ENCODE results near the gene ACTG2.
"Not testable (repeated sequence)": the region's sequence is repeated elsewhere in the genome, so short reads cannot be mapped to it uniquely, and the experiment has no call there.

The ACTG2 gene

GRCh38 chr2:73868204-73868978 is 24.4 kb upstream of the ACTG2 start:
- no peak overlapping the region for H3K27ac ChIP-seq (ENCODE audit: insufficient read depth, low read length, poor library complexity, severe bottlenecking)
- H3K4me3 ChIP-seq (ENCODE audit: insufficient read depth, low read depth, low read length, poor library complexity, severe bottlenecking): no peak overlapping the region
- no peaks in the 10 kb centered on the region for H3K4me1 ChIP-seq (ENCODE audit: control insufficient read depth, insufficient read depth, low read length, poor library complexity, severe bottlenecking)
- peaks cover 13% of the 10 kb centered on the region for H3K36me3 ChIP-seq (ENCODE audit: control insufficient read depth, insufficient read depth, low read length)
- no peaks in the 10 kb centered on the region for H3K27me3 ChIP-seq (replicated peaks; ENCODE audit: control insufficient read depth, insufficient read depth, low read length, poor library complexity, severe bottlenecking)
- DNase-seq: no peak
- no peaks in the 10 kb centered on the region for H3K9me3 ChIP-seq (ENCODE audit: control insufficient read depth, low read length)

GRCh38 chr2:73870084-73870483 is 22.7 kb upstream of the ACTG2 start:
- H3K36me3 ChIP-seq (ENCODE audit: control insufficient read depth, insufficient read depth, low read length): no peaks in the 10 kb centered on the region
- no peak overlapping the region for H3K27ac ChIP-seq (ENCODE audit: insufficient read depth, low read length, poor library complexity, severe bottlenecking)
- no peaks in the 10 kb centered on the region for H3K27me3 ChIP-seq (replicated peaks; ENCODE audit: control insufficient read depth, insufficient read depth, low read length, poor library complexity, severe bottlenecking)
- no peak for DNase-seq
- H3K9me3 ChIP-seq (ENCODE audit: control insufficient read depth, low read length): no peaks in the 10 kb centered on the region
- H3K4me3 ChIP-seq (ENCODE audit: insufficient read depth, low read depth, low read length, poor library complexity, severe bottlenecking): no peak overlapping the region
- H3K4me1 ChIP-seq (ENCODE audit: control insufficient read depth, insufficient read depth, low read length, poor library complexity, severe bottlenecking): no peaks in the 10 kb centered on the region

- H3K27ac ChIP-seq (ENCODE audit: insufficient read depth, low read length, poor library complexity, severe bottlenecking): no peak overlapping the region
- no peaks in the 10 kb centered on the region for H3K36me3 ChIP-seq (ENCODE audit: control insufficient read depth, insufficient read depth, low read length)
- DNase-seq: no peak
- H3K4me3 ChIP-seq (ENCODE audit: insufficient read depth, low read depth, low read length, poor library complexity, severe bottlenecking): no peak overlapping the region
- no peaks in the 10 kb centered on the region for H3K27me3 ChIP-seq (replicated peaks; ENCODE audit: control insufficient read depth, insufficient read depth, low read length, poor library complexity, severe bottlenecking)
- no peaks in the 10 kb centered on the region for H3K4me1 ChIP-seq (ENCODE audit: control insufficient read depth, insufficient read depth, low read length, poor library complexity, severe bottlenecking)
- no peaks in the 10 kb centered on the region for H3K9me3 ChIP-seq (ENCODE audit: control insufficient read depth, low read length)
Measured at GRCh38 chr2:73877071-73877802, 15.6 kb upstream of the ACTG2 start.

GRCh38 chr2:73877984-73878383 is 14.8 kb upstream of the ACTG2 start:
- H3K36me3 ChIP-seq (ENCODE audit: control insufficient read depth, insufficient read depth, low read length); H3K27me3 ChIP-seq (replicated peaks; ENCODE audit: control insufficient read depth, insufficient read depth, low read length, poor library complexity, severe bottlenecking); H3K9me3 ChIP-seq (ENCODE audit: control insufficient read depth, low read length); H3K4me1 ChIP-seq (ENCODE audit: control insufficient read depth, insufficient read depth, low read length, poor library complexity, severe bottlenecking); H3K27ac ChIP-seq (ENCODE audit: insufficient read depth, low read length, poor library complexity, severe bottlenecking); H3K4me3 ChIP-seq (ENCODE audit: insufficient read depth, low read depth, low read length, poor library complexity, severe bottlenecking); DNase-seq: not testable (repeated sequence)

- DNase-seq: no peak
- no peaks in the 10 kb centered on the region for H3K36me3 ChIP-seq (ENCODE audit: control insufficient read depth, insufficient read depth, low read length)
- H3K27me3 ChIP-seq (replicated peaks; ENCODE audit: control insufficient read depth, insufficient read depth, low read length, poor library complexity, severe bottlenecking): no peaks in the 10 kb centered on the region
- H3K4me3 ChIP-seq (ENCODE audit: insufficient read depth, low read depth, low read length, poor library complexity, severe bottlenecking): no peak overlapping the region
- no peaks in the 10 kb centered on the region for H3K4me1 ChIP-seq (ENCODE audit: control insufficient read depth, insufficient read depth, low read length, poor library complexity, severe bottlenecking)
- no peak overlapping the region for H3K27ac ChIP-seq (ENCODE audit: insufficient read depth, low read length, poor library complexity, severe bottlenecking)
- H3K9me3 ChIP-seq (ENCODE audit: control insufficient read depth, low read length): no peaks in the 10 kb centered on the region
Measured at GRCh38 chr2:73885406-73885805, 7.4 kb upstream of the ACTG2 start.

GRCh38 chr2:73886357-73886756 is 6.5 kb upstream of the ACTG2 start:
- Histone ChIP-seq H3K4me1 (ENCODE audit: control insufficient read depth, insufficient read depth, low read length, poor library complexity, severe bottlenecking) (no peaks in the 10 kb centered on the region), H3K9me3 (ENCODE audit: control insufficient read depth, low read length) (no peaks in the 10 kb centered on the region), H3K4me3 (ENCODE audit: insufficient read depth, low read depth, low read length, poor library complexity, severe bottlenecking) (no peak overlapping the region), H3K36me3 (ENCODE audit: control insufficient read depth, insufficient read depth, low read length) (no peaks in the 10 kb centered on the region), H3K27ac (ENCODE audit: insufficient read depth, low read length, poor library complexity, severe bottlenecking) (no peak overlapping the region), H3K27me3 (replicated peaks; ENCODE audit: control insufficient read depth, insufficient read depth, low read length, poor library complexity, severe bottlenecking) (no peaks in the 10 kb centered on the region)
- no peak for DNase-seq

- not testable (repeated sequence) for H3K4me1 ChIP-seq (ENCODE audit: control insufficient read depth, insufficient read depth, low read length, poor library complexity, severe bottlenecking); H3K27me3 ChIP-seq (replicated peaks; ENCODE audit: control insufficient read depth, insufficient read depth, low read length, poor library complexity, severe bottlenecking); H3K4me3 ChIP-seq (ENCODE audit: insufficient read depth, low read depth, low read length, poor library complexity, severe bottlenecking); H3K9me3 ChIP-seq (ENCODE audit: control insufficient read depth, low read length); DNase-seq; H3K36me3 ChIP-seq (ENCODE audit: control insufficient read depth, insufficient read depth, low read length); H3K27ac ChIP-seq (ENCODE audit: insufficient read depth, low read length, poor library complexity, severe bottlenecking)
Measured at GRCh38 chr2:73887596-73888353, 5.0 kb upstream of the ACTG2 start.

- no peak overlapping the region for H3K4me3 ChIP-seq (ENCODE audit: insufficient read depth, low read depth, low read length, poor library complexity, severe bottlenecking)
- no peak for DNase-seq
- no peaks in the 10 kb centered on the region for H3K27me3 ChIP-seq (replicated peaks; ENCODE audit: control insufficient read depth, insufficient read depth, low read length, poor library complexity, severe bottlenecking)
- no peaks in the 10 kb centered on the region for H3K4me1 ChIP-seq (ENCODE audit: control insufficient read depth, insufficient read depth, low read length, poor library complexity, severe bottlenecking)
- H3K36me3 ChIP-seq (ENCODE audit: control insufficient read depth, insufficient read depth, low read length): no peaks in the 10 kb centered on the region
- no peak overlapping the region for H3K27ac ChIP-seq (ENCODE audit: insufficient read depth, low read length, poor library complexity, severe bottlenecking)
- no peaks in the 10 kb centered on the region for H3K9me3 ChIP-seq (ENCODE audit: control insufficient read depth, low read length)
Measured at GRCh38 chr2:73888388-73888787, 4.4 kb upstream of the ACTG2 start.

GRCh38 chr2:73889206-73889605 is 3.6 kb upstream of the ACTG2 start:
- no peaks in the 10 kb centered on the region for H3K9me3 ChIP-seq (ENCODE audit: control insufficient read depth, low read length)
- no peak for DNase-seq
- H3K27ac ChIP-seq (ENCODE audit: insufficient read depth, low read length, poor library complexity, severe bottlenecking): no peak overlapping the region
- no peak overlapping the region for H3K4me3 ChIP-seq (ENCODE audit: insufficient read depth, low read depth, low read length, poor library complexity, severe bottlenecking)
- H3K36me3 ChIP-seq (ENCODE audit: control insufficient read depth, insufficient read depth, low read length): no peaks in the 10 kb centered on the region
- H3K27me3 ChIP-seq (replicated peaks; ENCODE audit: control insufficient read depth, insufficient read depth, low read length, poor library complexity, severe bottlenecking): no peaks in the 10 kb centered on the region
- no peaks in the 10 kb centered on the region for H3K4me1 ChIP-seq (ENCODE audit: control insufficient read depth, insufficient read depth, low read length, poor library complexity, severe bottlenecking)

Measured in effector memory CD4-positive, alpha-beta T cell (primary cell).